Measurements from ENCODE around the gene IFT172.

GRCh38 chr2:27441226-27441926, 48.2 kb downstream of the IFT172 start:
- TF ChIP-seq REST (IDR thresholded peaks at IDR 0.05; ENCODE audit: low read depth) (no peak), CTCF (IDR thresholded peaks at IDR 0.05 in 2 of 3, conservative IDR thresholded peaks at IDR 0.05 in 1 of 3; ENCODE audit: borderline replicate concordance in 1 of 3, insufficient read depth in 1 of 3, low read depth in 2 of 3, low read length in 2 of 3) (no peak), ZNF274 (IDR thresholded peaks at IDR 0.05; ENCODE audit: low read depth, low read length) (no peak), ATF3 (IDR thresholded peaks at IDR 0.05) (no peak), EZH2 (IDR thresholded peaks at IDR 0.05) (no peak), EZH2phosphoT487 (IDR thresholded peaks at IDR 0.05; ENCODE audit: borderline replicate concordance) (no peak), POLR2AphosphoS5 (IDR thresholded peaks at IDR 0.05; ENCODE audit: low read depth, low read length) (no peak), POLR2A (IDR thresholded peaks at IDR 0.05; ENCODE audit: borderline replicate concordance, extremely low read depth, insufficient read depth, insufficient read length) (no peak), EGR1 (IDR thresholded peaks at IDR 0.05; ENCODE audit: low read depth) (no peak), ZBTB33 (IDR thresholded peaks at IDR 0.05; ENCODE audit: extremely low read depth, insufficient replicate concordance, low read length) (no peak), RAD21 (IDR thresholded peaks at IDR 0.05; ENCODE audit: low read depth) (no peak), CBX3 (IDR thresholded peaks at IDR 0.05; ENCODE audit: low read depth) (no peak)

Data from HCT116 (cell line).